Keratinocyte (primary cell): Measurements from ENCODE around the gene AAGAB. TPM values are rescaled to one million over a fixed set of nuclear protein-coding genes. Genes with fewer than 3 reads are reported as not detected.

Source experiments
- DNase-seq: peaks from one replicate; pipeline ENCODE4 v3.0.0-alpha.2; 2011; ENCODE audit warnings: low read depth, missing footprints, low spot score
- FAIRE-seq: peaks from 2 replicates; lab custom pipeline; 2011; peaks lifted over from hg19 to GRCh38; lab: Jason Lieb, UNC
- H2AFZ ChIP-seq: 2 replicates; pipeline ENCODE4 v1.6.0; 2012; ENCODE audit warnings: low read length, control low read depth, inconsistent platforms; ENCODE audit not compliant: control insufficient read depth
- H3K27ac ChIP-seq: 2 replicates; pipeline ENCODE4 v1.5.1; 2011; ENCODE audit warnings: low read length; ENCODE audit not compliant: control insufficient read depth, insufficient read depth
- H3K27me3 ChIP-seq: 3 replicates; pipeline ENCODE4 v1.6.0; 2011; ENCODE audit warnings: low read length; ENCODE audit not compliant: control insufficient read depth, insufficient read depth; ENCODE audit errors: extremely low read depth
- H3K36me3 ChIP-seq, 2 experiments: 2 replicates in 1 of 2; 3 replicates in 1 of 2; pipeline ENCODE4 v1.5.1; 2011; ENCODE audit warnings: low read length in 2 of 2, mild to moderate bottlenecking in 1 of 2; ENCODE audit not compliant: control insufficient read depth in 2 of 2, insufficient read depth in 2 of 2; ENCODE audit errors: extremely low read depth in 1 of 2
- H3K4me1 ChIP-seq: 3 replicates; pipeline ENCODE4 v1.5.1; 2011; ENCODE audit warnings: low read length; ENCODE audit not compliant: control insufficient read depth, insufficient read depth; ENCODE audit errors: extremely low read depth
- H3K4me2 ChIP-seq: 3 replicates; pipeline ENCODE4 v1.6.0; 2011; ENCODE audit warnings: low read depth, low read length; ENCODE audit not compliant: control insufficient read depth, insufficient read depth; ENCODE audit errors: extremely low read depth
- H3K4me3 ChIP-seq, 3 experiments: fragments of 200-600 bp in 1 of 3; sonication (generic) in 1 of 3; 2 replicates in 2 of 3; 3 replicates in 1 of 3; pipeline ENCODE4 v1.5.1; 2011 to 2016; ENCODE audit warnings: low read length in 3 of 3, mild to moderate bottlenecking in 3 of 3, control low read depth in 2 of 3, inconsistent platforms in 1 of 3, low read depth in 1 of 3, mixed read lengths in 1 of 3, mixed run types in 1 of 3, moderate library complexity in 1 of 3; ENCODE audit not compliant: control insufficient read depth in 2 of 3, insufficient read depth in 2 of 3; ENCODE audit errors: extremely low read depth in 1 of 3
- H3K79me2 ChIP-seq: 2 replicates; pipeline ENCODE4 v1.6.0; 2012; ENCODE audit warnings: low read length; ENCODE audit not compliant: control insufficient read depth, insufficient read depth
- H3K9ac ChIP-seq: 3 replicates; pipeline ENCODE4 v1.6.0; 2011; ENCODE audit warnings: low read length; ENCODE audit not compliant: control insufficient read depth, insufficient read depth; ENCODE audit errors: extremely low read depth
- H3K9me1 ChIP-seq: 3 replicates; pipeline ENCODE4 v1.6.0; 2011; ENCODE audit warnings: low read length; ENCODE audit not compliant: control insufficient read depth, insufficient read depth; ENCODE audit errors: extremely low read depth
- H3K9me3 ChIP-seq: 2 replicates; pipeline ENCODE4 v1.5.1; 2012; ENCODE audit warnings: low read depth, low read length; ENCODE audit not compliant: control insufficient read depth
- H4K20me1 ChIP-seq: 3 replicates; pipeline ENCODE4 v1.6.0; 2011; ENCODE audit warnings: low read length; ENCODE audit not compliant: control insufficient read depth, insufficient read depth; ENCODE audit errors: extremely low read depth
- EZH2 ChIP-seq: IDR thresholded peaks from one replicate; pipeline ENCODE4 v1.6.1; 2012; ENCODE audit warnings: inconsistent platforms, mild to moderate bottlenecking, low read length, moderate library complexity
- dilution Hi-C: fragments of 300-500 bp; cut with MboI; formaldehyde crosslinking; loops from one replicate; pipeline ENCODE4 v1.7.0; 2020; ENCODE audit warnings: low sequenced_read_pairs; ENCODE audit not compliant: extremely low pct_ligation_motif_present
- polyA plus RNA-seq, 5 experiments: library from polyadenylated mRNA; depleted of rRNA in 3 of 5; stranded (reverse) in 3 of 5; stranded (forward) in 1 of 5; unstranded in 1 of 5; fragments of >200 nt; gene quantifications; 1 replicate in 1 of 5; 2 replicates in 3 of 5; 3 replicates in 1 of 5; pipeline versions ENCODE4 v1.2.1 to v1.2.3, GENCODE V29; 2011 to 2012; ENCODE audit warnings: missing spikeins in 2 of 5, low read depth in 1 of 5, low replicate concordance in 1 of 5
- TF ChIP-seq, protein P1 (sequence below), 3 experiments: IDR thresholded peaks in 1 of 3; conservative IDR thresholded peaks in 1 of 3; optimal IDR thresholded peaks in 1 of 3; 2 replicates in 2 of 3; 3 replicates in 1 of 3; pipeline versions ENCODE3 to v1.5.1; 2011; ENCODE audit warnings: low read length in 3 of 3, mild to moderate bottlenecking in 3 of 3, moderate library complexity in 2 of 3, control low read depth in 1 of 3, inconsistent platforms in 1 of 3; ENCODE audit not compliant: insufficient read depth in 2 of 3; ENCODE audit errors: extremely low read depth in 1 of 3

AAGAB gene
- polyA plus RNA-seq, 1 donor (not counting 4 experiments of a cell fraction or from before 2014, with no cell fraction given) = 82.7 TPM

DNA sequence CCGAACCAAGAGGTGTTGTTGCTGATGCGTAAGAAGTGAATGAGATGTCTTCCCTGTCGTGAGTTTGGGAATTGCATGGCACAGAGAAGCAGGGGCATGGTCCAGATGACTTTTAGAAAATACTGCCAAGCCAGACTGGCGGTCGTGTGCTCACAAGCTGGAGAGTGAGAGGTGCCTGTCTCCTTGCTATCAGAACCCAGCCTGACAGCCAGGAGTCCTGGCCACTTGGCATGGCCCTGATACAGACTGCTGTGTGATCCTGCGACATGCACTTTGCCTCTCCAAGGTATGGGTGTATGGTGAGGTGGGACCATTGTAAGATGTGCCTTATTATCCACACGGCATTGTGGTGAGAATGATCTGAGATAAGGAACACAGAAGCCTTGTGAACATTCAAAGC lies 96.1 kb downstream of the AAGAB start:
- DNase-seq = no peak
- H3K9me3 ChIP-seq = no peaks in the 10 kb centered on the region
- H3K9me1 ChIP-seq = no peaks in the 10 kb centered on the region
- H4K20me1 ChIP-seq = no peaks in the 10 kb centered on the region
- no peak overlapping the region for H3K4me2 ChIP-seq
- H3K4me3 ChIP-seq = no peak overlapping the region
- H2AFZ ChIP-seq = no peak overlapping the region
- no peak overlapping the region for H3K9ac ChIP-seq
- TF ChIP-seq, protein P1, sequence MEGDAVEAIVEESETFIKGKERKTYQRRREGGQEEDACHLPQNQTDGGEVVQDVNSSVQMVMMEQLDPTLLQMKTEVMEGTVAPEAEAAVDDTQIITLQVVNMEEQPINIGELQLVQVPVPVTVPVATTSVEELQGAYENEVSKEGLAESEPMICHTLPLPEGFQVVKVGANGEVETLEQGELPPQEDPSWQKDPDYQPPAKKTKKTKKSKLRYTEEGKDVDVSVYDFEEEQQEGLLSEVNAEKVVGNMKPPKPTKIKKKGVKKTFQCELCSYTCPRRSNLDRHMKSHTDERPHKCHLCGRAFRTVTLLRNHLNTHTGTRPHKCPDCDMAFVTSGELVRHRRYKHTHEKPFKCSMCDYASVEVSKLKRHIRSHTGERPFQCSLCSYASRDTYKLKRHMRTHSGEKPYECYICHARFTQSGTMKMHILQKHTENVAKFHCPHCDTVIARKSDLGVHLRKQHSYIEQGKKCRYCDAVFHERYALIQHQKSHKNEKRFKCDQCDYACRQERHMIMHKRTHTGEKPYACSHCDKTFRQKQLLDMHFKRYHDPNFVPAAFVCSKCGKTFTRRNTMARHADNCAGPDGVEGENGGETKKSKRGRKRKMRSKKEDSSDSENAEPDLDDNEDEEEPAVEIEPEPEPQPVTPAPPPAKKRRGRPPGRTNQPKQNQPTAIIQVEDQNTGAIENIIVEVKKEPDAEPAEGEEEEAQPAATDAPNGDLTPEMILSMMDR (optimal IDR thresholded peaks at IDR 0.05 in 1 of 3, IDR thresholded peaks at IDR 0.05 in 1 of 3, conservative IDR thresholded peaks at IDR 0.05 in 1 of 3; ENCODE audit: extremely low read depth in 1 of 3, insufficient read depth in 2 of 3, low read length in 3 of 3) = no peak
- no peak for TF ChIP-seq EZH2
- no peaks in the 10 kb centered on the region for H3K4me1 ChIP-seq
- H3K27ac ChIP-seq = no peak overlapping the region
- dilution Hi-C loops = no loop called here
- no peaks in the 10 kb centered on the region for H3K27me3 ChIP-seq
- FAIRE-seq = no peak
- peaks cover 86% of the 10 kb centered on the region for H3K79me2 ChIP-seq
- H3K36me3 ChIP-seq = peaks cover 6 to 14% of the 10 kb centered on the region in 2 experiments

DNA sequence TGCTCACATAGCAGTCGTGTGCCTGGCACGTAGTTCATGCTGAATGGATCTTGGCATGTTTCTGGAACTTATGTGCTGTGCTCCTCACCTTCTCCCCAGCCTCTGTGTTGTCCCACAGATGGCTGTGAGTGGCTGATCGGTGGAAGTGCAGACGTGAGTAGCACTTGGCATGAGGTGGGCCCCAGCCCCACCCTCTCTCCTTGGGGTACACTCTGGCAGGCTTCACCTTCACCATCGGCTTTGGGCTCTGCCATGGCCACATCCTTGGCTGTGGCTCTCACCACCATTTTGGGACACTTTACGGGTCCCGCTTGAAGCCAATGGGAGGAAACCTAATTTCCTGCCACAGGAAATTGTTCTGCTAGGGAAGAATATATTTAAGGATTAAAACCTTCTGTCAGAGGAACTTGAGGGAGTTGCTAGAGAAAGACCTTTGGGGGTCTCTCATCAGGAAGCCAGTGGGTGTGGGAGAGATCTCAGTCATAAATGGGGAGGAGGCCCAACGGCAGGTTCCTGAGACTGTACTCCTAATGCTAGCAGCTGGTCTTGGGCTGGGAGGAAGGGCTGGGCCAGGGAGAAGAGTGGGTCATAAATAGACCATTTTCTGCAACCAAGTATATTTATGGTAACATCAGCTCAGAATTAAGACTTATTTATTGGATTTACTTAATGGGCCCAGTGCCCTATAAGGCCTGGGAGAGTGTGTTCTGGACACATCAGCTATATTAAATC lies 96.8 kb downstream of the AAGAB start:
- dilution Hi-C loops = no loop called here
- Histone ChIP-seq H3K9me1 (no peaks in the 10 kb centered on the region), H3K4me3 (no peak overlapping the region), H3K79me2 (peaks cover 87% of the 10 kb centered on the region), H3K27me3 (no peaks in the 10 kb centered on the region), H3K4me1 (peaks cover 4% of the 10 kb centered on the region), H3K9me3 (no peaks in the 10 kb centered on the region), H3K4me2 (no peak overlapping the region), H4K20me1 (no peaks in the 10 kb centered on the region), H3K36me3 (peaks cover 6 to 16% of the 10 kb centered on the region in 2 experiments), H3K9ac (no peak overlapping the region), H2AFZ (no peak overlapping the region), H3K27ac (no peak overlapping the region)
- DNase-seq (no peak), FAIRE-seq (no peak)
- TF ChIP-seq, protein P1 (optimal IDR thresholded peaks at IDR 0.05 in 1 of 3, IDR thresholded peaks at IDR 0.05 in 1 of 3, conservative IDR thresholded peaks at IDR 0.05 in 1 of 3; ENCODE audit: extremely low read depth in 1 of 3, insufficient read depth in 2 of 3, low read length in 3 of 3) = no peak
- TF ChIP-seq EZH2 = no peak
